Neural cell (in vitro differentiated cells): ENCODE data around the gene ARHGEF4.

ENCODE experiments used
- EP300 ChIP-seq: fragments of 450-650 bp; conservative IDR thresholded peaks from 2 replicates; pipeline ENCODE4 v1.6.1; 2014; ENCODE audit warnings: antibody characterized with exemption, mild to moderate bottlenecking, moderate library complexity; ENCODE audit not compliant: poor library complexity, severe bottlenecking
- EZH2 ChIP-seq: fragments of 200-600, 300-800 bp; shearing (Covaris generic), sonication (generic); IDR thresholded peaks from 2 replicates; pipeline ENCODE4 v1.6.1; 2014; ENCODE audit warnings: antibody characterized with exemption, low read length, borderline replicate concordance, mild to moderate bottlenecking; ENCODE audit not compliant: insufficient read depth, poor library complexity, severe bottlenecking
- POLR2AphosphoS5 ChIP-seq: IDR thresholded peaks from 2 replicates; pipeline ENCODE4 v1.6.1; 2012
- RAD21 ChIP-seq: fragments of 450-650 bp; conservative IDR thresholded peaks from 2 replicates; pipeline ENCODE4 v1.6.1; 2014; ENCODE audit warnings: antibody characterized with exemption, mild to moderate bottlenecking, moderate library complexity
- SMC3 ChIP-seq: fragments of 450-650 bp; conservative IDR thresholded peaks from 2 replicates; pipeline ENCODE4 v1.6.1; 2014; ENCODE audit warnings: antibody characterized with exemption, mild to moderate bottlenecking, moderate library complexity; ENCODE audit not compliant: poor library complexity
- TAF1 ChIP-seq: IDR thresholded peaks from 2 replicates; pipeline ENCODE4 v1.6.1; 2012; ENCODE audit warnings: low read depth
- TF ChIP-seq, protein P1 (sequence below): fragments of 450-650 bp; IDR thresholded peaks from 2 replicates; pipeline ENCODE4 v1.5.1; 2014; ENCODE audit warnings: antibody characterized with exemption, mild to moderate bottlenecking, moderate library complexity; ENCODE audit not compliant: poor library complexity, severe bottlenecking
- TF ChIP-seq, protein P2 (sequence below): IDR thresholded peaks from 2 replicates; pipeline ENCODE4 v1.6.1; 2012; ENCODE audit warnings: borderline replicate concordance

DNA sequence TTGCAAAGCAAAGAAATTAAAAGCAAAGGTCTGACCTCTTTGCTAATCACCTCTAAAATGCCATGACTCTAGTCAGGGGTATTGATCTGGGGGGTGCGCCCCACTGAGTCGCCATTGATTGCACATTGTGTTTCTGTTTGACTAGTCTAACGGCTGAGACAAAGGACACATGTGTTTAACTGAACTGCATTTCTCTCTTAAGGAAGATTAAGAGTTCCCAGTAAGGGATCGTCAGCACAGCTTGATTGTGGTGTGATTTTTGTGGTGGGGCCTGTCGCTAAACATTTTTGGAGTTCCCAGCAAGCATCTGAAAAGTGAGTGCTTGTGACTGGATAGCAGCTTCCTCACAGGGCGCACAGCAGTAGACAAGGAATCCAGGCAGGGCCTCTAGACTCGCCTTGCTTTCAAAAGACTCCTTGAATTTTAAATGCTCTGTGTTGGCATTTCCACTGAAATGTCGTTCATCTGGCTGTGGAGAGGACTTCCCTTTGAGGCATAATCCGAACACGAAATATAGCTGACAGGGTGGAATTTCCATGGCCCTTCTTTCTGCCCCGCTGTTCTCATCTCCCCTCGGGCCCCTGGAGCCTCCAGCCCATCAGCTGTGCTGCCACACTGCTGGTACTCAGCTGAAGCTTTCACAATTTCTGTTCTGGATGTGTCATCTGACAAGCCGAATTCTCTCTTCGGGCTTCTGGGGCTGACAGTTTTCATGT is 130.2 kb downstream of the ARHGEF4 start:
- TF ChIP-seq, protein P1, sequence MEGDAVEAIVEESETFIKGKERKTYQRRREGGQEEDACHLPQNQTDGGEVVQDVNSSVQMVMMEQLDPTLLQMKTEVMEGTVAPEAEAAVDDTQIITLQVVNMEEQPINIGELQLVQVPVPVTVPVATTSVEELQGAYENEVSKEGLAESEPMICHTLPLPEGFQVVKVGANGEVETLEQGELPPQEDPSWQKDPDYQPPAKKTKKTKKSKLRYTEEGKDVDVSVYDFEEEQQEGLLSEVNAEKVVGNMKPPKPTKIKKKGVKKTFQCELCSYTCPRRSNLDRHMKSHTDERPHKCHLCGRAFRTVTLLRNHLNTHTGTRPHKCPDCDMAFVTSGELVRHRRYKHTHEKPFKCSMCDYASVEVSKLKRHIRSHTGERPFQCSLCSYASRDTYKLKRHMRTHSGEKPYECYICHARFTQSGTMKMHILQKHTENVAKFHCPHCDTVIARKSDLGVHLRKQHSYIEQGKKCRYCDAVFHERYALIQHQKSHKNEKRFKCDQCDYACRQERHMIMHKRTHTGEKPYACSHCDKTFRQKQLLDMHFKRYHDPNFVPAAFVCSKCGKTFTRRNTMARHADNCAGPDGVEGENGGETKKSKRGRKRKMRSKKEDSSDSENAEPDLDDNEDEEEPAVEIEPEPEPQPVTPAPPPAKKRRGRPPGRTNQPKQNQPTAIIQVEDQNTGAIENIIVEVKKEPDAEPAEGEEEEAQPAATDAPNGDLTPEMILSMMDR = no peak
- TF ChIP-seq EZH2 (no peak), EP300 (no peak), POLR2AphosphoS5 (no peak), SMC3 (no peak), TAF1 (no peak), RAD21 (no peak)
- TF ChIP-seq, protein P2, sequence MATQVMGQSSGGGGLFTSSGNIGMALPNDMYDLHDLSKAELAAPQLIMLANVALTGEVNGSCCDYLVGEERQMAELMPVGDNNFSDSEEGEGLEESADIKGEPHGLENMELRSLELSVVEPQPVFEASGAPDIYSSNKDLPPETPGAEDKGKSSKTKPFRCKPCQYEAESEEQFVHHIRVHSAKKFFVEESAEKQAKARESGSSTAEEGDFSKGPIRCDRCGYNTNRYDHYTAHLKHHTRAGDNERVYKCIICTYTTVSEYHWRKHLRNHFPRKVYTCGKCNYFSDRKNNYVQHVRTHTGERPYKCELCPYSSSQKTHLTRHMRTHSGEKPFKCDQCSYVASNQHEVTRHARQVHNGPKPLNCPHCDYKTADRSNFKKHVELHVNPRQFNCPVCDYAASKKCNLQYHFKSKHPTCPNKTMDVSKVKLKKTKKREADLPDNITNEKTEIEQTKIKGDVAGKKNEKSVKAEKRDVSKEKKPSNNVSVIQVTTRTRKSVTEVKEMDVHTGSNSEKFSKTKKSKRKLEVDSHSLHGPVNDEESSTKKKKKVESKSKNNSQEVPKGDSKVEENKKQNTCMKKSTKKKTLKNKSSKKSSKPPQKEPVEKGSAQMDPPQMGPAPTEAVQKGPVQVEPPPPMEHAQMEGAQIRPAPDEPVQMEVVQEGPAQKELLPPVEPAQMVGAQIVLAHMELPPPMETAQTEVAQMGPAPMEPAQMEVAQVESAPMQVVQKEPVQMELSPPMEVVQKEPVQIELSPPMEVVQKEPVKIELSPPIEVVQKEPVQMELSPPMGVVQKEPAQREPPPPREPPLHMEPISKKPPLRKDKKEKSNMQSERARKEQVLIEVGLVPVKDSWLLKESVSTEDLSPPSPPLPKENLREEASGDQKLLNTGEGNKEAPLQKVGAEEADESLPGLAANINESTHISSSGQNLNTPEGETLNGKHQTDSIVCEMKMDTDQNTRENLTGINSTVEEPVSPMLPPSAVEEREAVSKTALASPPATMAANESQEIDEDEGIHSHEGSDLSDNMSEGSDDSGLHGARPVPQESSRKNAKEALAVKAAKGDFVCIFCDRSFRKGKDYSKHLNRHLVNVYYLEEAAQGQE = no peak
